G401 (cell line): Measurements from ENCODE around the gene HOXC11. TPM values are rescaled to one million over a fixed set of nuclear protein-coding genes. Genes with fewer than 3 reads are reported as not detected.

Experiments
- DNase-seq: peaks from one replicate; pipeline ENCODE4 v3.0.0-alpha.2; 2015; ENCODE audit warnings: low spot score
- in situ Hi-C: cut with HindIII; loops from 2 replicates; pipeline ENCODE4 v1.10.0; 2016; ENCODE audit warnings: low sequenced_read_pairs, mixed read lengths
- total RNA-seq: library from RNA; depleted of rRNA; stranded (reverse); fragments of >200 nt; shearing (Covaris generic); gene quantifications from 2 replicates; pipeline ENCODE4 v1.2.3, GENCODE V29; 2014

Gene HOXC11
- total RNA-seq, 1 experiment from 2014 or later: 2.3 TPM

DNA sequence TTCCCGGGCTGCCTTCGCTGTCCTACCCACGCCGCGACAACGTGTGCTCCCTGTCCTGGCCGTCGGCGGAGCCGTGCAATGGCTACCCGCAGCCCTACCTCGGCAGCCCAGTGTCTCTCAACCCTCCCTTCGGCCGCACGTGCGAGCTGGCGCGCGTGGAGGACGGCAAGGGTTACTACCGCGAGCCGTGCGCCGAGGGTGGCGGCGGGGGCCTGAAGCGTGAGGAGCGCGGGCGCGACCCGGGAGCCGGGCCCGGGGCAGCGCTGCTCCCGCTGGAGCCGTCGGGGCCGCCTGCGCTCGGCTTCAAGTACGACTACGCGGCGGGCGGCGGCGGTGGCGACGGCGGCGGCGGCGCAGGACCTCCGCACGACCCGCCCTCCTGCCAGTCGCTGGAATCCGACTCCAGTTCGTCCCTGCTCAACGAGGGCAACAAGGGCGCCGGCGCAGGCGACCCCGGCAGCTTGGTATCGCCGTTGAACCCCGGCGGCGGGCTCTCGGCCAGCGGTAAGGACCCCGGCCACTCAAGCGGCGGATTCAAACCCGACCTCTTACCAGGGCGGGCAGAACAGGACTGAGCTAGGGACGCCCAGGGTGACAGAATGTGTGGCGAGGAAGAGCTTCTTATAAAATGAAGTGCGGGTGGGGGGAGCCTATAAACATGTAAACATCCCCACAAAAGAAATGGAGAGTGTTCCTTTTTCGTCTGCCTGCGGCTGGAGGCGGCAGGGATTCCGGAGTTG is 17.7 kb upstream of the HOXC11 start:
- no peak for DNase-seq
- in situ Hi-C loops: no loop called here

DNA sequence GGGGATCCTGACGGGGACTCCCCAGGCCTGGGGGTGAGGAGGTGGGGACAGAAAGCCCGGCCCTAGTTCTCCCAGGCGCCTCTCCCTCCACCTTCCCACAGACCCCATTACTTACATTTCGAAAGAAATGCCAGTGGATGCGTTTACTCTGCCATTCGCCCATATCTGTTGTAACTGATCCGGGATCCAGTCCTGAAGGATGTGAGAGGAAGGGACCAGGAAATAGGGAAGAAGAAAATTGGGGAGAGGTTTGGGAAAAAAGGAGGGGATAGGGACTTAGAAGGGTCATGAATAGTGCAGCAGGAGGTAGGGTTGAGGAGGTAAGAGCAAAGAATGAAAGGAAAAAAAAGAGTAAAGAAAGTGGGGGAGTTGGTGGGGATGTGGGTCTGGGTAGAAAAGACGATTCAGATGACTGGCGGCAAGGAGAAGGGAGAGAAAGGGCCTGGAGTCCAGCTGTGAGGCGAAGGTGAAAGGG is 17.1 kb upstream of the HOXC11 start:
- DNase-seq: no peak
- in situ Hi-C loops: no loop called here

DNA sequence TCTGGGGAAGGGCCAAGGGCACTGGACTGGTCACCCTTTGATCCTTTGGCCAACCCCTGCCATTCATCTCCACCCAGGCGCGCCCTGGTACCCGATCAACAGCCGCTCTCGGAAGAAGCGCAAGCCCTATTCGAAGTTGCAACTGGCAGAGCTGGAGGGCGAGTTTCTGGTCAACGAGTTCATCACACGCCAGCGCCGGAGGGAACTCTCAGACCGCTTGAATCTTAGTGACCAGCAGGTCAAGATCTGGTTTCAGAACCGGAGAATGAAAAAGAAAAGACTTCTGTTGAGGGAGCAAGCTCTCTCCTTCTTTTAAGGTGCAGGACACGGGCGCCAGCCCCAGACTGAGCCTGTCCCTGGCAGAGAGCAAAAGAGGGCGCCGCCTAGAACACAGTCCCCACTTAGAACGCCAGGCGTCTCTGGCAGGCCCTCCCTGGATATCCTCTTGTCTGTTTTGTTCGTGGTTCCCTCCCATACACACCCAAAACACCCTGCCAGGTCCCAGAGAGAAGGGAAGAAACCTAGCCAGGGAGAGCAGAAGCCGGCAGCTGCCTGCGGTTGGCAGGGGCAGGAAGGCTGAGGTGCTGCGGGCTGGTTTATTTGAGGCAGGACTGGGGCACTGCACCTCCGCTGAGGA is 16.6 kb upstream of the HOXC11 start:
- in situ Hi-C loops: no loop called here
- no peak for DNase-seq

DNA sequence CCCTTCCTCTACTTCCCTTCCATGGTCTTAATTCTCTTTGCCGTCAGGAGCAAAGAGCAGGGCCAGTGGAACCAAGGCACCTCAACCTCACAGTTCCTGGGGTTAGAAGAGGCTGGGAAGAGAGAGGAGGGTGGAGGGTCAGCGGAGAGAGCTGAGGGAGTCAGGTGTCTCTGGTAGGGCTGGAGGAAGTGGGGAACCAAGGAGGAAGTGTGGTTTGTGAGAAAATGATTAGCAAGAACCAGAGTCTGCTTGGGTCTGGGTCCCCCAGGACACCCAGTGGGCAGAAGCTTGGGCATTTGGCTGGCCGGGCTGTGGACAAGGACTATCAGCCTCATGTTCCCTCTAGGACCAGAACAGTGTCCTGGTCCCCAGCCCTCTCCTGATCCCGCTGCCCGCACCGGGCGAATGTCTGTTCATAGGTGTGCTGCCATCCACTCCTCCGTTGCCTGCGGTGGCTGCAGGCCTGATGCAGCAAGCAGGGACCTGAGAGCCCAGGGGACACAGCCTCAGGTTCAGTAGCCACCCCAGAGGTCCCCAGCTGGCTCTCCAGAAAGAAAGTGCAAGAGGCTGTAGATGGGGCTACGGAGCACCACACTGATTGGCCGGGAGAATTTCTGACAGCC is 15.9 kb upstream of the HOXC11 start:
- DNase-seq: no peak
- in situ Hi-C loops: no loop called here

DNA sequence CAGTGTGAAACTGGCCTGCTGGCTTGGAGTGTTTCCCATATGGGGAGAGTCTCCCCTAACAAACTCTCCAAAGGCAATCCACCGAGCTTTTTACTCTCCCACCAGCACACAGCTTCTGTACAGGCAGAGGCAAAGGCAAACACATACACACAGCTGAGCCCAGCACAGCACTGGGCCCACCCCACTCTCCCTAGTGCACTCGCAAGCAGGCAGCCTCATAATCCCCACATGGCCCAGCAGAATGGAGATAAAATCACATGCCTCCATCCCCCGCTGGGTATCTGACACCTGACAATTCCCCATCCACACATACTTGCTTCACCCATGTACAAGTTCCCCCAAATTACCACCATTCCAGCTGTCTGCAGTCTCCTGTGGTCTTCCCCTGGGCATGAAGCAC is 14.8 kb upstream of the HOXC11 start:
- DNase-seq: no peak
- in situ Hi-C loops: no loop called here

DNA sequence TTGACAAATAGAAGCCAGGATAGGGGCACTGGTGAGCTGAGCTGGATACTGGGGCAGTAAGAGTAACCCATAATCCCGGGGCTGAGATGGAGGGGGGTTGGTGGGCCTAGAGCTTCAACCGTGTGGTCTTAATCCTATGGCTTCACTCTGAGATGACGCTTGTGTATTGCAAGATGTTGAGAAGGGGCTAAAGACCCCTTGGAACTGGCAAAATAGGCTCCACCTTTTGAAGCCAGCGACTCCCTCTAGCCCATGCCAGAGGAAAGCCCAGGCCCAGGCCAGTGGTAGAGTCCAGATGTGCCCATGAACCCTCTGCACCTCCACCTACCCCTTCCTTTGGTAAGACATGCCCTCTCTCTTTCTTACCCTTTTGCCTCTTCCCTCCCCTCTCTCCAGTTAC is 13.6 kb upstream of the HOXC11 start:
- in situ Hi-C loops: no loop called here
- no peak for DNase-seq

DNA sequence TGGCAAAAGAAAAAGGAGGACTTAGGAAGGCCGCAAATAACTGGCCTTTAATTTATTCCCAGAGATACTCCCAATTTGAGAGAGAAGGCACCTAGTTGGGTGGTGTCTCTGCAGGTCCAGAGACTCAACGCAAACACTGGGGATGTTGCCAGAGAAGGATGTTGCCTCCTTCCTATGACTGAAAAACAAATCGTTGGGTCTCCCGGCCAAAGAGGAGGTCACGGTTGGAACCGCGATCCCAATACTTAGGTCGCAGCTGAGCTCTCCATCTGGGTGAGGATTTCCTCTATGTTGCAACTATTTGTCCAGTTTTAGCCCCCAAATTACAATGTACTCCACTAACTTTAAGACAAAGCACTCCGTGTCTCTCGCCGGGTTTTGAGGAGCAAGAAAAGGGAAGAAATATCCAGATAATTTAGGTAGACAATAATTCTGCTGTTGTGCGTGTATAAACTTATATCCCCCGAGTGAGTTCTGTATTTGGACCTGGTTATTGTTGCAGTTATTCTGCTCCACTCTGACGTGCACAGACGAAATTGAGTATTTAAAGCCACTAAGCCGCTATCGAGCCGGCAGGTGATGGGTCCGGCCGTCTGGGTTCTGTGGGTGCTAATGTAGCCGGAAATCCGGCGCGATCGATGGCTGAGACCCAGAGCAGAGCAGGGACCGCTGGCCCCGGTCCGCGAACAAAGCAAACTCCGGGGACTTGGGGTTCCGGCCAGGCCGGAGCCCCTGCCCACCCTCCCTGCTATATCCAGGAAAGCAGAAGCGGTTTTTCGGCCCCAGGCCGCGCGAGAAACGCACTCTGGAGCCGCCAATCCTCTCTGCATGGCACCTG is 12.5 kb upstream of the HOXC11 start:
- in situ Hi-C loops: no loop called here
- no peak for DNase-seq

DNA sequence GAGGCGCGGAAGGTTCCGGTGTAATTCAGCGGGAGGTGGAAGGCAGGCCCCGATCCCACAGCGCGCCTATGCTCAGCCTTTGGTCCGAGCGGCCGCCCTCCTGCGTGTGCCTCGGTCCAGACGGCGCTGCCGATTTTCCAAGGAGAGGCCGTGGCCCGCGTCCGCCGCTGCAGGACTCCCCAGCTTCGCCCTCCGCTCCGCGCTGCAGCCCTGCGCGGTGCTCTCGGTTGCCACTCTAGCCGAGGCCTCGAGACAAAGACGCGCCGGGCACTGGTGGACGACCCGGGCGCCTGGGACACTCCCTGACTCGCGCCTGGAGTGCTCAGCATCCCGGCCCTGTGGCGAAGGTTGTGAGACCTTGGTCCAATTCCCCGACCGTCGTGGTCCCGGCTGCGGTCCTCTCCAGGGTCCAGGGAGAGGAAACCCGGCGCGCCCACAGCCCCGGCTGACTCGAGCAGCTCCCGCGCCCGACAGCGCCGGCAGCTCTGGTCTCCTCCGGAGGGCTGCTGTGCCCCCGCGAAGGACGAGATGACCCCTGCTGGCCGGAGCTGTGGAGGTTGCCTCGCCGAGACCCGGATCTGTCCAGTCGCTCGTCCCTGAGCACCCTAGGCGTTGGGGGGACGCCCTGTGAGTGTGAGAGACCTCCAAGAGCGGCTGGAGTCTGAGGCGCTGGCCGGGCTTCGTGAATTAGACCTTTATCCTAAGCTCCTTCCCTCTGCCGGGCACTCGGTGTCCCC is 11.7 kb upstream of the HOXC11 start:
- DNase-seq: no peak
- in situ Hi-C loops: no loop called here

DNA sequence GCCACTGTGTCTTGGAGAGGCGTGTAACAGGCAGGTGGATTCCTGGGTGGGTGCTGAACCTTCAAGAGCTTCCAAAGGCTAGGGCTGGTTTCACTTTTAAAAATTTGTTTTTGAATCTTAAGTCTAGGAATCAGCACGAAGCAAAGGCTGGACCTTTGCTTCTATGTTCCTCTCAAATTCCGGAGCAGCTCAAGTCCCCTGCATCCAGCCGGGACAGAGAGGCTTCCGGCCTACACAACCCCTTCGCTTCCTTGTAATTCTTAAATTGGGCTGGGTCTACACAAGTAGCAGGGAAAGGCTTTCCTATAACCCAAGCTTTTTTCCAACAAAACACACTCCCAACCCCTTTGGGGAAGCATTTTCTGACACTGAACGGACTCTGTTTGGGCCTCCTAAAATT is 9.9 kb upstream of the HOXC11 start:
- in situ Hi-C loops: no loop called here
- no peak for DNase-seq

DNA sequence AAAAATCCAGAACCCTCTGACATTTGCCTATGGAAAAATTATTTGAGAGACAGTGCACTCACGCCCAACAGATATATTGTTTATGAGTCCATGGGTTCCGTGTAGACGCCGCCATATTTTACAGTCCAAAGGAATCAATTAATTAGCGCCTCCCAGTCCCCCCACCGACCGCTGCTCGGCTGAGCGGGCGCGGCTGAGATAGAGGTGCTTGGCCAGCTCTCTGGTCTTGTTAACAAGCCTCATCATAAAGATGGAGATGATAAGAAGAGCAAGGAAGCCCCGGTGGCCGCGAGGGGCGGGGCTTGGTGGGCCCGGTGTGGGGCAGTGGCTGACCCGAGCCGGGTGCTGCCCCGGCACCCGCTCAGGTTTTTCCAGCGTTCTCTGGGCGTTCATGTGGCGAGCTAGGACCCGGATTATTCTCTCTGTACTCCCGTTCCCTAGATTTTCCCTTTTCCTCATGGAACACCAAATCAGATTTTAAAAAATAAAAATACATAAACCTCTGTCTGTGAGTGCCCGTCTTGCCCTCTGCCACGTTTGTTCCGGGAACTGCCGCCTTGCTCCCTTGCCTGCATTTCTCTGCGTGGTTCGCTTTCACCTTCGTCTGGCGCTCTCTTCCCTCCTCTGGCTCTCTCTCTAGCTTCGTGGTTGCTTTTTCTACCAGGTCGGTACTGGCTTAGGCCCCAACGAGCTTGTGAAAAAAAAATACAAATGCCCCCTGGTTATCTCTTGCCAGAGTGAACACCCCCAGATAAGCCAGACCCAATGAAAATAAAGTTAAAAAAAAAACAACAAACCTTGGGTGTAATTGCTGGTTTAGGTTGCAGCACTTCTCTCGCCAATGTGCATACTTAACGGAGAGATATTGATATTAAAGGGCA is 9.3 kb upstream of the HOXC11 start:
- in situ Hi-C loops: no loop called here
- DNase-seq: no peak

DNA sequence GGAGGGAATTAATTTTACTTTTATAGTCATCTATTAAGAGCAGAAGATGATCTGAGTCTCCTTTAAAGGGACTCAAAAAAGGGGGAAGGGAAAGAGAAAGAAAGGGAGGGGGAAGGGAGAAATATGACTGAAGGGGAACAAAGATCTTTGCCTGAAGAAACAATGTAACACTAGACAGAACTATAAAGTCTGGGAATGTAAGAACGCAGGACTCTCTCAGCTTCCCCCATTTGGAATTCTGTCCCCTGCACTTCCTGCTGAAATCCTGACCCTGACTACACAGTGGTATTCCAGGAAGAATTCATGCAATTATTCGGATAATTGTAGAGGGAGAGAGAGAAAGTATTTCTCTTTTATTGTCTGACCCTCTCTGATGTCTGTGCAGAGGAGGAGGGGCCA is 8.6 kb upstream of the HOXC11 start:
- DNase-seq: no peak
- in situ Hi-C loops: no loop called here

DNA sequence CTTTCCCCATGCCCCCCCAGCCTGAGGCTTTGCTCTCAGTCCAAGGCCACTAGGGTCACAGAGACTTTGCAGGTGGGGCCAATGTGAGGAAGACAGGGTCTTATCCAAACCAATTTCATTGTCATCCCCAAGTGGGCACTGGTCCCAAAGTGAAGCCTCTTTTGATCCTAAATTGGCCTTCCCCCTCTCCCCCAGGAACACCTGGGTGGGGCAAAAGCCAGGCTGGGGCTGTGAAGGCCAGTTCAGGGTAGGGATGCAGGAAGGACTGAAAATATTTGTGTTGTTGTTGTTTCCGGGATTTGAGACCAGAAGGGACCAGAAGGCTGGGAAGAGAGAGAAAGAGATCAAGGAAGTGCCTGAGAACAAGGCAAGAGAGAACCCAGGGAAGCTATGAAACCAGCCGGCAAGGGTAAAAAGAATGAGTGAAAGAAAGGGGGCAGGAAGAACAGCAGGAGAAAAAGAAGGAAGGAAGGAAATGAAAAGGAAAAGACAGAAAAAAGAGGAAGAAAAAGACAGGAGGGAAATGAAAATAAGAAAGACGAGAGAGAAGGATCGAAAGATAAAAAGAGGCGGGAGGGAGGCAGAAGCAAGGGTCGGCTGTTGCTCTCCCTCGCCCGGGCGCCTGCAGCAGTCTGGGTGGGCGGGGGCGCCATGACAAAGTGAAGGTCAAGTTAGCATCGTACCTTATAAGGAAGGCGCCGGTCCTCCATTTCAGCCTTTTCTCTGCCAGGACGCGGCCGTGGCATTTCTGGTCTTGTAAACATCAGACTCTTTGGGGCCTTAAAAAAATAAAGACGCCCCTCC is 7.4 kb upstream of the HOXC11 start:
- DNase-seq: no peak
- in situ Hi-C loops: no loop called here

DNA sequence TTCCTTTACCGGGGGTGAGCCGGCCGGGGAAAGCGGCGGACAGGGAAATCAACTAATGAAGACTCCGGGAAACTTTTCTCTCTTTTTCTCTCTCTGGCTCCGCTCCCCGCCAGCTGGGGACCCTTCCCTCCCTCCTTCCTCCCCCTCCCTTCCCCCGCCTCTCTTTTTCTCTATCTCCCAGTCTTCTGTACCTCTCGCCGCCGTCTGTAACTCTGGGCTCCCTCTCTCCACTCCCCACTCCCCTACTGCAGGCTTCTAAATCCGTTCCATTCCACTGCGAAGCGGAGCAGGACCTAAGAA is 6.9 kb upstream of the HOXC11 start:
- no peak for DNase-seq
- in situ Hi-C loops: no loop called here

DNA sequence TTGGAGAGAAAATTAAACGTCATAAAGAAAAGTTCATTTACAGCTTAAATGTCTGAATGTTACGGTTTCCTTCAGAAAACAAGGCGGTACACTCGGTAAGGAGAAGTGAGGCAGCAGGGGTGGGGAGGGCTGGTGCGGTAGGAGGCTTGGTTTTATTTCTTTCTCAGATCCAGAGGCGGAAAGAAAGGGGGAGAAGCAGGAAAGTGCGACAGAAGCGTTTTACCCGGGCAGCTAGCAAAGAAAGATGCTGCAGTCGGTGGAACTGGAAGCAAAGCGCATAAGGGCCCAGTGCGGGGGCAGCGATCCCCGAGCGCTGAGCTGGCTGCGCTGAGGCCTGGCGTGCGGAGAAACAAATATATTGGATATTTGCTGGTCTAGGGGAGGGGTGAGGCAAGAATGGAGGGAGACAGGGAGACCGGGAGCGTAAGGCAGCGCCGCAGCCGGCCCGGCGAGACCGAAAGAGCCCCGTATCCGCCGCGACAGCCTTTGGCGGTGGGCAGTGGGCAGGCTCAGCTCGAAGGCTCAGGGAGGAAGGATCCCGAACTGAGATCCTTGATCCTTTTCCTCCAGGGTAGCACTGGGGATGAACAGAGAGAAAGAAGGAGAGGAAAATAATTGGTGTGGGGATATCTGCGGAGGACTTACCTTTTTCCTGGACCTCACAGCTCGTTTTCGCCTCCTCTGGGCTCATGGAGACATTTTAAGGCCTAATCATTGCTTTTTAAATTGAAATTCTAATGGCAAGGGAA is 6.4 kb upstream of the HOXC11 start:
- in situ Hi-C loops: no loop called here
- DNase-seq: no peak

DNA sequence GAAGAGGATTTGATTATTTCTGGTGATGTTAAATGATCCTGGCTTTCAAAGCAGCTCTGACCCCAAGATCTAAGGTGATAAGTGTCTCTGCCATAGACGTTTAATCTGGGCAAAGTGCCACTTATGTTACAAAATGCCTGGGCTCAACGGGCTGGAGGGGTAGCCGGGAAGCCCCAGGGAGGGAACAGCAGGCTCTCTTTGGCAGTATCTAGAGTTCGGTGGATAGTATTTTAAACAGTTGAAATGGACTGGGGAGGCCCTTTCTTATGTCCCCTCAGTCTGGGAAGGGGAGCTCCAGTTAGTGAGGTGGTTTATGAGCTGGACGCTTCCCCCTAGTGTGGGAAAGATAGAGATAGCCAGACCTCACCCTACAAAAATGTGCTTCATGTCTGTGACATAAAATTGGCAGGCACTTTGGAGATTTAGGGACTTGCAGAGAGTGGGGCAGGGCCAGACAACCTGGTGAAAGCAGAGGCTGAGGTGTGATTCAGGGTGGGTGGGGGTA is 5.5 kb upstream of the HOXC11 start:
- in situ Hi-C loops: no loop called here
- no peak for DNase-seq

DNA sequence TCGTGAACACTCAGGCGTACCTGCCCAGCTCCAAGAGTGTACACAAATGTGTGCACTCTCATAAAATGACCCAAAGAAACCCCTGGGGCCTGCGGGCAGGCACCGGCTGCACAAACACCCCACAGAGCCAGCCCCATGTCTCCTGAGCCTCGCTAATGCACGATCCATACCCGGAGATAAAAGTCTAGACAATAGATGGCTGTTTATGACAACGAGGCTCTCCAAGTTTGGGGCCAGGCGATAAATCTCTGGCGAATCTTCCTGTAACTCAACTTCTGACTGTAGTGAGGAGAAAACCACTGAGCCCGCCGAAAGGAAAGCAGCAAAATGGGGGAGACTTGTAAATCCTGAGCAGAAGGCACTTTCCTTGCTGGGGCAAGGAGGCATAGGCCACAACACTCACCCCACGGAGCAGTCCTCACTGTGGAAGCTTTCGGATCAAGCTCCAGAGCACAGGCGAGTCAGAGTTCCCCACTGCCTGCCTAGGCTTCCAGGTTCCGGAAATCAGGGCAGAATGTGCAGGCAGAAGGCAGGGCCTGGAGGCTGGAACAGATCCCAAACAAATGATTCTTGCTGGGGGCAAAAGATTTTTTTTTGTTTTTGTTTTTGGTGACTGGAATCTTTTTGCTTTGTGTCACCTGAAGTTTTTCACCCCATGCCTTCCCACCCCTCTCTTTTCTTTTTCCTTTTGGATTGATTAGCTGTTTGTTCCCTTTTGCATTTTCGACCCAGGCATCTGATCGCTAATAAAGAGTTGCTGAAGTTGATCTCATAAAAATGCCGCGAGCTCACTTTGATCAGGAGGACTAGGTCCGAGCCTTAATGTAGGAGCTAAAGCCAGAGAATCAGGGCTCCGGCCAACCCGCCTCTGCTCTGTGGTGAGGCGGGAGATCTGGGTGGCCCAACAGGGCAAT is 4.5 kb upstream of the HOXC11 start:
- in situ Hi-C loops: no loop called here
- DNase-seq: no peak
